Measurements from ENCODE around the gene ASB1.

Gene ASB1

DNA sequence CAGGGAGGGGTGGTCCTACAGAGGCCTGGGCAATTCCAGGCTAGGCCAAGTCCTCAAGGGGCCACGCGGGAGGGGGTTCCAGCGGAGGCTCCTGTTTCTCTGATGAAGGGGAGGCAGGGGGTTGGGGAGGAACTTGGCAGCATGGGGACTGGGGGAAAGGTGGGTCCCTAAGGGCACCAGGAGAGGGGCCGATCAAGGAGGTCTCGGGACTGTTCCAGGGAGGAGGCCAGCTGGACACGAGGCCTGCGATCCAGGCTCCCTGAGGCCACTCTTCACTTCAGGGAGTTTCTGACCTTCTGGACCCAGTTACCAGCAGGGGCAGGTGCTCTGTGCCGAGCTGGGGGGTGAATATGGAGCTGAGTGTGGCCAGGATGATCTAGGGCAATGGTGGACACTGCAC lies 71.5 kb downstream of the ASB1 start:
- no peak for DNase-seq

- DNase-seq = no peak
Measured at GRCh38 chr2:238498691-238499295, 72.1 kb downstream of the ASB1 start.

DNA sequence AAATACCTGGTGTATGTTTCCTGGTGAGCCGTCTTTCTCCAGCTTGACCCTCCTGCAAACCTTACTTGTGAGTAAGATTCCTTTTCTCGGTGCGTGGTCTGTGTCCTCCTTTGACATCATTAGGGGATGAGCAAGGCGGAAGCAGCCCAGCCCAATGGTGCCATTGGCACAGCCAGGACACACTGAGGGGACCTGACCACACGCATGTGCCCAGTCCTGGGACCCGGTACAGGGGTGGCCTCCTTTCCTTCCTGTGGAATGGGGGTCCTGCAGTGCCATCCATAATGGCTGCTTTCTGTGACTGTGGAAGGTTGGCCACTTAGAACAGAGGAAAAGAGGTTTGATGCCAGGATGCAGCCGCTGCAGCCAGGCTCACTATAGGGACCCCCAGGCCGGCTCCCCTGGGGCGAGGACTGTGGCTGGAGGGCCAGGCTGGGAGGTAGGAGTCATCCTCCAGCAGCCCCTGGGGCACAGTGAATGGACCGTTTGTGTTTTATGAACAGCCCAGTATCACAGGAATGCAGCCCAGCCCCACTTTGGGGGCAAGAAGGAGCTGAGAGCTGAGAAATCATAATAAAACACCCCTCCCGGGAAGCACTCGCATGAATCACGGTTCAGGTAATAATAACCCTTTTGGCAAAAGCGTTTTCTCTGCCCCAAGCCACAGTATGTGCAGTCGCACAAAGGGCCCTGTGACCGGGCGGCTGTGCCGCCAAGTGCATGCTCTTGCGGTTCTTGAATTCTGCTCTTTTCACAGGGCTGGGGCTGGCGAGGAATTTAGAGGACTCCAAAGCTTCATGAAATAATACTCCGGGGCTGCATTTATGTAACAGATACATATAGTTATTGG lies 73.2 kb downstream of the ASB1 start:
- DNase-seq = no peak

DNA sequence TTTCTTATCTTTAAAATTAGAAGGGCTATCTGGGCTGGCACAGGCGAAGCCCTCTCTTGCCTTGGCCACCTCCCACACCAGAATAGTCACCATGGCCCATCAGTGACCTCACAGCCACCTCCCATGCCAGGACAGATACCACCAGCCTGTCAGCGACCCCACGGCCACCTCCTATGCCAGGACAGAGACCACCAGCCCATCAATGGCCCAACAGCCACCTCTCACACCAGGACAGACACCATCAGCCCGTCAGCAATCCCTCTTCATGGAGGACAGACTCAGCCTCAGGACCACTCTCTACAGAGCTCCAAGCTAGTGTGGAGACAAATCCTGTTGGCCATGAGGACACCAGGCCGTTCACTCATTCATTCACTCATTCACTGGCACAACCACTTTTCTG lies 74.6 kb downstream of the ASB1 start:
- no peak for DNase-seq
